B cell (primary cell): ENCODE data around the gene CHAF1B. TPM values are rescaled to one million over a fixed set of nuclear protein-coding genes. Genes with fewer than 3 reads are reported as not detected.

Experiments
- ATAC-seq: fragments of 200-7000 bp; cut with Tn5 transposase; one replicate; pipeline ENCODE4 v1.10.0; 2021; ENCODE audit warnings: low read depth, mild to moderate bottlenecking, moderate number of reproducible peaks, moderate library complexity
- CTCF ChIA-PET: fragments of 350-600 bp; sonication (Branson Sonifier 250); formaldehyde crosslinking; loops from one replicate; lab custom pipeline; 2021; ENCODE audit warnings: antibody characterized with exemption, inconsistent platforms; lab: Charles Lee
- POLR2A ChIA-PET: fragments of 350-600 bp; sonication (Branson Sonifier 250); formaldehyde crosslinking; loops from one replicate; lab custom pipeline; 2021; ENCODE audit warnings: antibody characterized with exemption; lab: Charles Lee
- DNase-seq: peaks from one replicate; pipeline ENCODE4 v3.0.0; 2013
- H2AFZ ChIP-seq: 2 replicates; pipeline ENCODE4 v1.6.1; 2012; ENCODE audit warnings: mild to moderate bottlenecking, low read depth, low read length; ENCODE audit not compliant: insufficient read depth, poor library complexity, severe bottlenecking
- H3K27ac ChIP-seq, 2 donors: 1 replicate in 1 of 2; 2 replicates in 1 of 2; pipeline ENCODE4 v1.5.1; 2012 to 2013; ENCODE audit warnings: low read length in 2 of 2, mild to moderate bottlenecking in 2 of 2, moderate library complexity in 1 of 2
- H3K27me3 ChIP-seq, 4 experiments: fragments of 200-600 bp in 1 of 4; sonication (generic) in 1 of 4; replicated peaks in 1 of 4; 1 replicate in 2 of 4; 2 replicates in 2 of 4; pipeline versions ENCODE4 v1.6.1 to v1.7.0; 2013 to 2016; ENCODE audit warnings: low read length in 3 of 4, mild to moderate bottlenecking in 2 of 4, mixed read lengths in 1 of 4, moderate library complexity in 1 of 4; ENCODE audit not compliant: insufficient read depth in 4 of 4, control insufficient read depth in 3 of 4; ENCODE audit errors: control extremely low read depth in 1 of 4
- H3K36me3 ChIP-seq, 2 experiments: replicated peaks in 1 of 2; 1 replicate in 1 of 2; 2 replicates in 1 of 2; pipeline versions ENCODE4 v1.6.1 to v1.7.1; 2013; ENCODE audit warnings: low read length in 1 of 2; ENCODE audit not compliant: insufficient read depth in 2 of 2, control insufficient read depth in 1 of 2; ENCODE audit errors: control extremely low read depth in 1 of 2, extremely low read depth in 1 of 2
- H3K4me1 ChIP-seq, 2 donors: fragments of 200-600 bp in 1 of 2; sonication (generic) in 1 of 2; 1 replicate in 1 of 2; 2 replicates in 1 of 2; pipeline versions ENCODE4 v1.5.1 to v1.6.1; 2013 to 2017; ENCODE audit warnings: low read length in 2 of 2; ENCODE audit not compliant: control insufficient read depth in 2 of 2, insufficient read depth in 2 of 2
- H3K4me2 ChIP-seq: replicated peaks from 2 replicates; pipeline ENCODE3; 2012; ENCODE audit warnings: mild to moderate bottlenecking, low read depth, low read length; ENCODE audit not compliant: poor library complexity, severe bottlenecking
- H3K4me3 ChIP-seq, 5 experiments: fragments of 200-600 bp in 1 of 5; sonication (generic) in 1 of 5; 1 replicate in 3 of 5; 2 replicates in 2 of 5; pipeline versions ENCODE4 v1.5.1 to v1.7.0; 2011 to 2016; ENCODE audit warnings: low read length in 4 of 5, mild to moderate bottlenecking in 4 of 5, low read depth in 2 of 5, control low read depth in 1 of 5, moderate library complexity in 1 of 5; ENCODE audit not compliant: insufficient read depth in 1 of 5; ENCODE audit errors: control extremely low read depth in 1 of 5, extremely low read depth in 1 of 5
- H3K79me2 ChIP-seq: fragments of 200-600 bp; sonication (generic); one replicate; pipeline ENCODE4 v1.6.0; 2016; ENCODE audit warnings: low read length; ENCODE audit not compliant: control insufficient read depth, insufficient read depth
- H3K9ac ChIP-seq: fragments of 200-600 bp; sonication (generic); 2 replicates; pipeline ENCODE4 v1.6.1; 2017; ENCODE audit warnings: mild to moderate bottlenecking, low read length, moderate library complexity
- H3K9me3 ChIP-seq, 3 donors: one replicate each; pipeline versions ENCODE4 v1.6.1 to v1.7.1; 2013; ENCODE audit warnings: low read length in 2 of 3; ENCODE audit not compliant: control insufficient read depth in 2 of 3, insufficient read depth in 1 of 3; ENCODE audit errors: control extremely low read depth in 1 of 3
- H4K20me1 ChIP-seq: 2 replicates; pipeline ENCODE4 v1.6.0; 2012; ENCODE audit warnings: mild to moderate bottlenecking, low read length; ENCODE audit not compliant: insufficient read depth, control insufficient read depth, poor library complexity, severe bottlenecking
- H3K27ac Mint-ChIP-seq: one replicate; pipeline ENCODE4 v1.8.0; 2021; ENCODE audit warnings: mixed read lengths
- H3K27me3 Mint-ChIP-seq: one replicate; pipeline ENCODE4 v1.8.0; 2021; ENCODE audit warnings: mixed read lengths
- H3K4me1 Mint-ChIP-seq: one replicate; pipeline ENCODE4 v1.8.0; 2021; ENCODE audit warnings: mixed read lengths
- H3K4me3 Mint-ChIP-seq: one replicate; pipeline ENCODE4 v1.8.0; 2021; ENCODE audit warnings: mixed read lengths
- H3K9me3 Mint-ChIP-seq: one replicate; pipeline ENCODE4 v1.8.0; 2022; ENCODE audit warnings: mixed read lengths; ENCODE audit not compliant: insufficient read depth
- EZH2 ChIP-seq: IDR thresholded peaks from 2 replicates; pipeline ENCODE4 v1.6.1; 2012; ENCODE audit warnings: borderline replicate concordance, low read depth, mild to moderate bottlenecking, moderate library complexity, low read length; ENCODE audit not compliant: insufficient read depth, poor library complexity, severe bottlenecking
- WGBS: methylation state at CpG from one replicate; pipeline ENCODE4 v1.1.5; 2013; ENCODE audit warnings: missing lambda C conversion rate; ENCODE audit not compliant: insufficient coverage; 5-methylcytosine and 5-hydroxymethylcytosine counted together
- intact Hi-C: fragments of 100-400 bp; cut with micrococcal nuclease; formaldehyde crosslinking; loops from one replicate; pipeline ENCODE4 v1.10.0; 2022
- polyA plus RNA-seq: library from polyadenylated mRNA; depleted of rRNA; stranded (reverse); fragments of >200 nt; gene quantifications from 2 replicates; pipeline ENCODE4 v1.2.3, GENCODE V29; 2012
- total RNA-seq, 2 donors: library from RNA; stranded (reverse); fragments of 120-200 nt in 1 of 2; gene quantifications; 1 replicate in 1 of 2; 2 replicates in 1 of 2; pipeline versions ENCODE4 v1.2.3 to v1.2.4, GENCODE V29; 2013 to 2022
- TF ChIP-seq, protein P1 (sequence below): fragments of 200-600 bp; IDR thresholded peaks from one replicate; pipeline ENCODE4 v1.8.0; 2022; ENCODE audit warnings: antibody characterized with exemption, mild to moderate bottlenecking

CHAF1B gene
- total and polyA plus RNA-seq, 2 donors (not counting 1 experiment from before 2014, with no cell fraction given), result 1.1 to 1.9 TPM

DNA sequence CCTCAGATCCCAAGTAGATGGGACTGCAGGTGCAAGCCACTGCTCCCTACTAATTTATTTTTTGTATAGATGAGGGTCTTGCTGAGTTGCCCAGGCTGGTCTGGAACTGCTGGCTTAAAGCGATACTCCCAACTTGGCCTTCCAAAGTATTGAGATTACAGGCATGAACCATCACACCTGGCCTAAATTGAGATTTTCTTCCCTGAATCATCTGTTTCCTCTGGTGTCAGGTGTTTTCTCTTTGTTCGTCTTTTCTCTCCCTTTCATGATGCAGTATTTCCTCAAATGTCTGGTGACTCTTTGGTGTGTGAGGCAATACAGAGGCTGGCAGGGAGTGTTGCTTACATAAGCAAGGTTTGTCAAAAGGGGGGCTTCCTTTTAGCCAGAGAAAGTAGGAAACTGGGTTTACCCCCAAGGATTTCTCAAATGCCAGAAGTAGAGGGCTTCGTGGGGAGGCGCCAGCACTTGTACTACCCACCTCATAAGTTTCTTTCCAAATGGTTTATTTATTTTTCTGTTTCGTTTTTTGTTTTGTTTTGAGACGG, 67.2 kb downstream of the CHAF1B start:
- no peaks in the 10 kb centered on the region for H3K9me3 Mint-ChIP-seq

DNA sequence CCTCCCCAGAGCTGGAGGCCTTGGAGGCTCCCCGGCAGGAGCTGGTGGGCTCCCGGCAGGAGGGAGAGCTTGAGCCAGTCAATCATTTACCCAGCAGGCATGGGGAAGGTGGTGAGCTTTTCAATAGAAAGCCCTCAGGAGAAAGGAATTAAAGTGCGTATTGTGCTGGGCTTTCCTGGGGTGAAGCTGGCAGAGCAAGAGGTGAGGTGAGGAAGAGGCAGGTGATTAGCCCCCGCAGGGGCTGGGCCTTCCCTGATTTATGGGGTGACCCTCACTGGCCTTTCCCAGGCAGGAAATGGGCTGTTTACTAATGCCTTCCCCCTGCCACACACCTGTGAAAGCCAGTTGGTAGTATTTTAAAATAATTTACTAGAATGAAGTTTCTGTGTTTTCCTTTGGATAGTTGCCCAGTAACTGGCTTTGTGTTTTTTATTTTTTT, 68.9 kb downstream of the CHAF1B start:
- no peak overlapping the region for H3K27ac Mint-ChIP-seq
- no peaks in the 10 kb centered on the region for H3K9me3 Mint-ChIP-seq
- intact Hi-C loops, result no loop called here
- H3K27ac ChIP-seq, result no peak overlapping the region
- ATAC-seq (no peak), DNase-seq (no peak)
- ChIA-PET CTCF (no interaction called here), POLR2A (no interaction called here)
- no peaks in the 10 kb centered on the region for H3K4me1 Mint-ChIP-seq
- no peak overlapping the region for H3K4me2 ChIP-seq
- 64% methylated on average over 4 of the region's 4 CpGs for WGBS
- no peak overlapping the region for H3K9ac ChIP-seq
- no peak overlapping the region for H3K4me3 ChIP-seq
- H3K9me3 ChIP-seq, result no peaks in the 10 kb centered on the region
- TF ChIP-seq, protein P1, sequence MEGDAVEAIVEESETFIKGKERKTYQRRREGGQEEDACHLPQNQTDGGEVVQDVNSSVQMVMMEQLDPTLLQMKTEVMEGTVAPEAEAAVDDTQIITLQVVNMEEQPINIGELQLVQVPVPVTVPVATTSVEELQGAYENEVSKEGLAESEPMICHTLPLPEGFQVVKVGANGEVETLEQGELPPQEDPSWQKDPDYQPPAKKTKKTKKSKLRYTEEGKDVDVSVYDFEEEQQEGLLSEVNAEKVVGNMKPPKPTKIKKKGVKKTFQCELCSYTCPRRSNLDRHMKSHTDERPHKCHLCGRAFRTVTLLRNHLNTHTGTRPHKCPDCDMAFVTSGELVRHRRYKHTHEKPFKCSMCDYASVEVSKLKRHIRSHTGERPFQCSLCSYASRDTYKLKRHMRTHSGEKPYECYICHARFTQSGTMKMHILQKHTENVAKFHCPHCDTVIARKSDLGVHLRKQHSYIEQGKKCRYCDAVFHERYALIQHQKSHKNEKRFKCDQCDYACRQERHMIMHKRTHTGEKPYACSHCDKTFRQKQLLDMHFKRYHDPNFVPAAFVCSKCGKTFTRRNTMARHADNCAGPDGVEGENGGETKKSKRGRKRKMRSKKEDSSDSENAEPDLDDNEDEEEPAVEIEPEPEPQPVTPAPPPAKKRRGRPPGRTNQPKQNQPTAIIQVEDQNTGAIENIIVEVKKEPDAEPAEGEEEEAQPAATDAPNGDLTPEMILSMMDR, result no peak
- no peak for TF ChIP-seq EZH2
- H3K79me2 ChIP-seq, result no peaks in the 10 kb centered on the region
- no peaks in the 10 kb centered on the region for H3K27me3 ChIP-seq
- H3K4me3 Mint-ChIP-seq, result no peak overlapping the region
- H3K27me3 Mint-ChIP-seq, result peaks cover 3% of the 10 kb centered on the region
- H2AFZ ChIP-seq, result no peak overlapping the region
- no peaks in the 10 kb centered on the region for H4K20me1 ChIP-seq
- no peaks in the 10 kb centered on the region for H3K36me3 ChIP-seq
- no peaks in the 10 kb centered on the region for H3K4me1 ChIP-seq

More for the DNA sequence above, 67.2 kb downstream of the CHAF1B start:
- Histone ChIP-seq H3K9ac (no peak overlapping the region), H4K20me1 (no peaks in the 10 kb centered on the region), H3K27ac (no peak overlapping the region), H3K36me3 (no peaks in the 10 kb centered on the region), H2AFZ (no peak overlapping the region), H3K4me1 (no peaks in the 10 kb centered on the region), H3K27me3 (no peaks in the 10 kb centered on the region), H3K9me3 (no peaks in the 10 kb centered on the region), H3K4me3 (no peak overlapping the region), H3K4me2 (no peak overlapping the region), H3K79me2 (no peaks in the 10 kb centered on the region)
- intact Hi-C loops, result no loop called here
- no peak for DNase-seq
- Mint-ChIP-seq H3K27ac (no peak overlapping the region), H3K27me3 (peaks cover 3% of the 10 kb centered on the region), H3K4me1 (no peaks in the 10 kb centered on the region), H3K4me3 (no peak overlapping the region)
- CTCF ChIA-PET, result no interaction called here
- no peak for ATAC-seq
- TF ChIP-seq, protein P1, result no peak
- no peak for TF ChIP-seq EZH2
- POLR2A ChIA-PET, result no interaction called here
- 100% methylated on average over 1 of the region's 6 CpGs for WGBS
